Stimulated activated CD8-positive, alpha-beta memory T cell treated with anti-CD3 and anti-CD28 coated beads, Interleukin-2, amount 100 ng/mL, for 48 hours (primary cell): ENCODE data around the gene LONP2.
"Not testable (repeated sequence)": the region's sequence is repeated elsewhere in the genome, so short reads cannot be mapped to it uniquely, and the experiment has no call there.

ENCODE experiments used
- DNase-seq, 2 donors: peaks; one replicate each; pipeline ENCODE4 v3.0.0-alpha.2; 2020; ENCODE audit warnings: low read depth in 2 of 2

LONP2 gene

GRCh38 chr16:48393485-48394354 is 149.6 kb downstream of the LONP2 start:
- DNase-seq: no peak

- no peak for DNase-seq
Measured at GRCh38 chr16:48394355-48394703, 150.2 kb downstream of the LONP2 start.

- no peak for DNase-seq
Measured at GRCh38 chr16:48395375-48395774, 151.3 kb downstream of the LONP2 start.

- DNase-seq: not testable (repeated sequence)
Measured at GRCh38 chr16:48402547-48402946, 158.4 kb downstream of the LONP2 start.

- DNase-seq: no peak
Measured at GRCh38 chr16:48405153-48405552, 161.1 kb downstream of the LONP2 start.

- DNase-seq: no peak
Measured at GRCh38 chr16:48405907-48406306, 161.8 kb downstream of the LONP2 start.
